ENCODE data around the gene RABGAP1L. TPM values are rescaled to one million over a fixed set of nuclear protein-coding genes. Genes with fewer than 3 reads are reported as not detected.

Gene RABGAP1L
- total and polyA plus RNA-seq, 12 donors, result 13.0 to 167 (median 109) TPM

DNA sequence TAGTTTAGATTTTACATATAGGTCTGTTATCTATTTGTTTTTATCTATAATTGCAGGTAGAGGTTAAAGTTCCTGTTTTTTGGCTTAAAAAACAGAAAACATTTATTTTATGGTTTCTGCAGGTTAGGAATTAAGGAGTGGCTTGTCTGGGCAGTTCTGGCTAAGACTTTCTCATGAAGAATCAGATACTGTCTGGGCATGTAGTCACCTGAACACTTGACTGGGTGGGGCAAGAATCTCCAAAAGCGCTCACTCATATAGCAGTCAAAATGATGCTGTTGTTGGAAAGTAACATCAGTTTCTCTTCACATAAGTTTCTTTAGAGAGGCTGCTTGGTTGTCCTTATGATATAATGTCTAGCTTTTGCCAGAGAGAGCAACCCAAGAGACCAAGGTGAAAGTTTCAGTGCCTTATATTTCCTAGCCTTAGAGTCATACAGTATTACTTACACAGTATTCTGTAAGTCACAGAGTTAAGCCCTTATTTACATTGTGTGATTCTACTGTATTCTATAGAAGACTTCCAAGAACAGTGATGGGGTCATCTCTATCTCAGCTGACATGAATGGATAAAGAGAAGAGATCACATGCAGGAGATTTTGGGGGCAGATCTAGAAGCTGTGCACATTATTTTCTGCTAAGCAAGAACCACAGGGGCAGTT lies 163.0 kb downstream of the RABGAP1L start:
- peaks cover 0 to 53% (median 12%) of the 10 kb centered on the region in 9 donors for H3K36me3 ChIP-seq
- TF ChIP-seq, protein P1, sequence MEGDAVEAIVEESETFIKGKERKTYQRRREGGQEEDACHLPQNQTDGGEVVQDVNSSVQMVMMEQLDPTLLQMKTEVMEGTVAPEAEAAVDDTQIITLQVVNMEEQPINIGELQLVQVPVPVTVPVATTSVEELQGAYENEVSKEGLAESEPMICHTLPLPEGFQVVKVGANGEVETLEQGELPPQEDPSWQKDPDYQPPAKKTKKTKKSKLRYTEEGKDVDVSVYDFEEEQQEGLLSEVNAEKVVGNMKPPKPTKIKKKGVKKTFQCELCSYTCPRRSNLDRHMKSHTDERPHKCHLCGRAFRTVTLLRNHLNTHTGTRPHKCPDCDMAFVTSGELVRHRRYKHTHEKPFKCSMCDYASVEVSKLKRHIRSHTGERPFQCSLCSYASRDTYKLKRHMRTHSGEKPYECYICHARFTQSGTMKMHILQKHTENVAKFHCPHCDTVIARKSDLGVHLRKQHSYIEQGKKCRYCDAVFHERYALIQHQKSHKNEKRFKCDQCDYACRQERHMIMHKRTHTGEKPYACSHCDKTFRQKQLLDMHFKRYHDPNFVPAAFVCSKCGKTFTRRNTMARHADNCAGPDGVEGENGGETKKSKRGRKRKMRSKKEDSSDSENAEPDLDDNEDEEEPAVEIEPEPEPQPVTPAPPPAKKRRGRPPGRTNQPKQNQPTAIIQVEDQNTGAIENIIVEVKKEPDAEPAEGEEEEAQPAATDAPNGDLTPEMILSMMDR (IDR thresholded peaks at IDR 0.05), result no peak
- no peaks in the 10 kb centered on the region for H3K4me1 ChIP-seq
- ATAC-seq (no peak), DNase-seq (no peak)
- H3K9me3 ChIP-seq, result peaks cover 0 to 57% (median 16%) of the 10 kb centered on the region in 11 donors
- no peak overlapping the region for H3K4me3 ChIP-seq
- H3K27ac ChIP-seq, result no peak overlapping the region
- intact Hi-C loops (cut with DNase I), result no loop called here
- no peaks in the 10 kb centered on the region for H3K27me3 ChIP-seq
- WGBS, 2 donors, result 100% methylated on average over 1 of the region's 1 CpG

DNA sequence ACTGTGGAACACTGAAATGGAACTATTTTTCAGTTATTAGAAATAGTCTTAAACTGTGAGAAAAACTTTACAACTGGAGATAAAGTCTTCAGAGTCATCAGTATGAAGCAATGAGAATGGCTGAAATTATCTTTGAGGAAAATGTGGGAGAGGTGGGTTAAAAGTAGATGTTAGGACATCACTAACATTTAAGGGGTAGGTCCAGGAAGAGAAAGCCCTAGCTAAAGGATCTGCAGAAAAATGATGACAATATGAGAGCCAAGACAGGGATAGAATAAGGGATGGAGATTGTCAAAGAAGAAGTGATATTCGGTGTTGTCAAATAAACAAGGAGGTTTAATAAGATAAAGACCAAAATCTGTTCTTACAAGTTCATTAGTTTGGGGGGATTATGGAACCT lies 165.2 kb downstream of the RABGAP1L start:
- TF ChIP-seq, protein P1 (IDR thresholded peaks at IDR 0.05), result no peak
- Histone ChIP-seq H3K9me3 (peaks cover 0 to 54% (median 16%) of the 10 kb centered on the region in 11 donors), H3K27me3 (no peaks in the 10 kb centered on the region), H3K36me3 (peaks cover 0 to 53% (median 12%) of the 10 kb centered on the region in 9 donors), H3K27ac (no peak overlapping the region), H3K4me1 (no peaks in the 10 kb centered on the region), H3K4me3 (no peak overlapping the region)
- whole genome bisulfite sequencing, 2 donors, result 96 to 98% methylated on average over 1 of the region's 1 CpG
- ATAC-seq, result no peak
- no peak for DNase-seq
- intact Hi-C loops (cut with DNase I), result no loop called here

DNA sequence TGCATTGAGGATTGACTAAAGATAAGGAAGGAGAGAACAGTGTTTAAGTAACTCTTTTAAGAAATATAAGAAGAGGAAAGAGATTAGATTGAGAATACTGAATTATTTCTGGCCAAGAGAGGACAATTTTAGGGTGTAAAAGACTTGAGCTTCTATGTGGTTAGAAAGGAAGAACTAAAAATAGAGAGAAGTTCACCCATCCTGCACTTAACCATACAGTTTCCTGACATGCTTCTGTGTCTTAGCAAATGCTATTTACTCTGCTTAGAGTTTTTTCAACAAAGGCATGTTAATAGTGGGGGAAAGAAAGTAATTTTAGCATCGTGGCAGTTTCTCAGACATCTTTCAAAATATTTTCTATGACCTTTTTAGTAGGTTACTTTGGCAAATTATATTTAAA lies 165.6 kb downstream of the RABGAP1L start:
- intact Hi-C loops (cut with DNase I), result no loop called here
- DNase-seq (no peak), ATAC-seq (no peak)
- Histone ChIP-seq H3K4me3 (no peak overlapping the region), H3K36me3 (peaks cover 0 to 51% (median 12%) of the 10 kb centered on the region in 9 donors), H3K27ac (no peak overlapping the region), H3K9me3 (peaks cover 0 to 51% (median 16%) of the 10 kb centered on the region in 11 donors), H3K27me3 (no peaks in the 10 kb centered on the region), H3K4me1 (no peaks in the 10 kb centered on the region)
- WGBS, 2 donors, result 63 to 69% methylated on average over 1 of the region's 1 CpG
- TF ChIP-seq, protein P1 (IDR thresholded peaks at IDR 0.05), result no peak

DNA sequence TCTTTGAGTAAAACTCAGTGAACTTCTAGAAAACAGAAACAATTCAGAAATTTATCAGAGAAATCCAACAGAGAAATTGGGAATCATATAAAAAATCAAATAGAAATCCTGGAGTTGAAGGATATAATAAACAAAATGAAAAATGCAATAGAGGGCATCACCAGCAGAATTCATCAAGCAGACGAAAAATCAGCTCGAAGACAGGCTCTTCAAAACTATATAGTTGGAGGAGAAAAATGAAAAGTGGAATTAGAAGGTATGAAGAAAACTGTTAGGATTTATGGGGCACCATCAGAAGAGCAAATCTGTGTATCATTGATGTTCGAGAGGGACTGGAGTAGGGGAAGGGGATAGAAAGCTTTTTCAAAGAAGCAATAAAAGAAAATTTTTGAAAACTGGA lies 167.0 kb downstream of the RABGAP1L start:
- Histone ChIP-seq H3K4me1 (no peaks in the 10 kb centered on the region), H3K36me3 (peaks cover 0 to 40% (median 0%) of the 10 kb centered on the region in 9 donors), H3K27ac (no peak overlapping the region), H3K9me3 (peaks cover 0 to 38% (median 6%) of the 10 kb centered on the region in 11 donors), H3K27me3 (no peaks in the 10 kb centered on the region), H3K4me3 (no peak overlapping the region)
- no peak for ATAC-seq
- TF ChIP-seq, protein P1 (IDR thresholded peaks at IDR 0.05), result no peak
- intact Hi-C loops (cut with DNase I), result no loop called here
- 92 to 96% methylated on average over 3 of the region's 3 CpGs for WGBS, 2 donors
- DNase-seq, result no peak
